GM23338 (cell line): ENCODE results near the gene WDR77. TPM values are rescaled to one million over a fixed set of nuclear protein-coding genes. Genes with fewer than 3 reads are reported as not detected.

Source experiments
- ATAC-seq: fragments of 200-7000 bp; cut with Tn5 transposase; 3 replicates; pipeline ENCODE4 v1.9.1; 2020
- DNase-seq: peaks from one replicate; pipeline ENCODE4 v3.0.0-alpha.2; 2015; ENCODE audit warnings: low spot score
- H2AFZ ChIP-seq: fragments of 200-600 bp; sonication (generic); 2 replicates; pipeline ENCODE4 v1.8.0; 2016; ENCODE audit warnings: antibody characterized with exemption, mild to moderate bottlenecking, moderate library complexity
- H3F3A ChIP-seq: fragments of 200-600 bp; sonication (generic); replicated peaks from 2 replicates; pipeline ENCODE4 v1.8.0; 2017; ENCODE audit warnings: antibody characterized with exemption, mixed run types, low read depth
- H3K27ac ChIP-seq: fragments of 200-600 bp; sonication (generic); 2 replicates; pipeline ENCODE4 v1.6.1; 2016; ENCODE audit warnings: low read depth
- H3K27me3 ChIP-seq: fragments of 200-600 bp; sonication (generic); 2 replicates; pipeline ENCODE4 v1.8.0; 2016; ENCODE audit warnings: mild to moderate bottlenecking, mixed run types, moderate library complexity; ENCODE audit not compliant: insufficient read depth
- H3K36me3 ChIP-seq: fragments of 200-600 bp; sonication (generic); 2 replicates; pipeline ENCODE4 v1.8.0; 2016; ENCODE audit warnings: mild to moderate bottlenecking; ENCODE audit not compliant: insufficient read depth
- H3K4me1 ChIP-seq: fragments of 200-600 bp; sonication (generic); 2 replicates; pipeline ENCODE4 v1.8.0; 2016; ENCODE audit warnings: mild to moderate bottlenecking, moderate library complexity; ENCODE audit not compliant: insufficient read depth
- H3K4me2 ChIP-seq: fragments of 200-600 bp; sonication (generic); 2 replicates; pipeline ENCODE4 v1.7.1; 2017; ENCODE audit warnings: mixed run types
- H3K4me3 ChIP-seq: fragments of 200-600 bp; sonication (generic); 2 replicates; pipeline ENCODE4 v1.6.1; 2016; ENCODE audit warnings: mixed run types
- H3K79me2 ChIP-seq: fragments of 200-600 bp; sonication (generic); replicated peaks from 2 replicates; pipeline ENCODE4 v1.8.0; 2017; ENCODE audit warnings: mild to moderate bottlenecking; ENCODE audit not compliant: insufficient read depth
- H3K9me2 ChIP-seq: fragments of 200-600 bp; sonication (generic); 2 replicates; pipeline ENCODE4 v1.8.0; 2017; ENCODE audit not compliant: insufficient read depth
- H4K20me1 ChIP-seq: fragments of 200-600 bp; sonication (generic); replicated peaks from 2 replicates; pipeline ENCODE4 v1.8.0; 2017; ENCODE audit warnings: mild to moderate bottlenecking; ENCODE audit not compliant: insufficient read depth
- H3K27ac Mint-ChIP-seq: 2 replicates; pipeline ENCODE4 v1.8.0; 2020; ENCODE audit warnings: inconsistent platforms, mild to moderate bottlenecking, moderate library complexity, mixed read lengths
- H3K27me3 Mint-ChIP-seq: 3 replicates; pipeline ENCODE4 v1.8.0; 2022; ENCODE audit warnings: low read depth, mild to moderate bottlenecking, moderate library complexity, mixed read lengths, inconsistent platforms; ENCODE audit not compliant: insufficient read depth, poor library complexity
- H3K36me3 Mint-ChIP-seq: 3 replicates; pipeline ENCODE4 v1.8.0; 2021; ENCODE audit warnings: low read depth, mild to moderate bottlenecking, inconsistent platforms, moderate library complexity, mixed read lengths
- H3K4me1 Mint-ChIP-seq: 3 replicates; pipeline ENCODE4 v1.8.0; 2020; ENCODE audit warnings: mild to moderate bottlenecking, inconsistent platforms, mixed read lengths
- H3K4me3 Mint-ChIP-seq: 3 replicates; pipeline ENCODE4 v1.8.0; 2021; ENCODE audit warnings: moderate library complexity, mild to moderate bottlenecking, inconsistent platforms, mixed read lengths
- H3K9me3 Mint-ChIP-seq: 3 replicates; pipeline ENCODE4 v1.8.0; 2020; ENCODE audit warnings: moderate library complexity, mild to moderate bottlenecking, inconsistent platforms, mixed read lengths
- CREB1 ChIP-seq: fragments of 250-450 bp; sonication (Bioruptor Pico); IDR thresholded peaks from 2 replicates; pipeline ENCODE4 v1.5.0; 2020; ENCODE audit warnings: low read depth, mild to moderate bottlenecking, moderate library complexity
- EZH2 ChIP-seq: fragments of 200-600 bp; sonication (generic); IDR thresholded peaks from one replicate; pipeline ENCODE4 v1.8.0; 2017; ENCODE audit warnings: antibody characterized with exemption, mild to moderate bottlenecking, low read depth; ENCODE audit not compliant: unreplicated experiment
- EZH2phosphoT487 ChIP-seq: fragments of 200-600 bp; sonication (generic); IDR thresholded peaks from one replicate; pipeline ENCODE4 v1.8.1; 2018; ENCODE audit warnings: antibody characterized with exemption; ENCODE audit not compliant: unreplicated experiment
- JUNB ChIP-seq: IDR thresholded peaks from one replicate; pipeline ENCODE4 v1.6.1; 2016; ENCODE audit warnings: antibody characterized with exemption; ENCODE audit not compliant: unreplicated experiment
- NANOG ChIP-seq: IDR thresholded peaks from 2 replicates; pipeline ENCODE4 v1.6.1; 2016; ENCODE audit warnings: antibody characterized with exemption, borderline replicate concordance
- POLR2AphosphoS5 ChIP-seq: IDR thresholded peaks from 2 replicates; pipeline ENCODE4 v1.6.1; 2016; ENCODE audit warnings: antibody characterized with exemption, low read depth
- STAT1 ChIP-seq: IDR thresholded peaks from one replicate; pipeline ENCODE4 v1.6.1; 2016; ENCODE audit warnings: antibody characterized with exemption; ENCODE audit not compliant: unreplicated experiment
- ZNF114 ChIP-seq: fragments of 250-450 bp; sonication (Bioruptor Pico); IDR thresholded peaks from 2 replicates; pipeline ENCODE4 v1.5.0; 2020; ENCODE audit warnings: mild to moderate bottlenecking, moderate library complexity
- ZNF331 ChIP-seq: fragments of 250-450 bp; sonication (Bioruptor Pico); IDR thresholded peaks from 2 replicates; pipeline ENCODE4 v1.5.0; 2020; ENCODE audit warnings: low read depth, mild to moderate bottlenecking, moderate library complexity
- polyA plus RNA-seq: library from polyadenylated mRNA; unstranded; fragments of >200 nt; fragmentation: Nextera tagmentation; extraction: Ambion mirVana; gene quantifications from 2 replicates; pipeline ENCODE4 v1.2.1, GENCODE V29; 2016
- total RNA-seq: library from RNA; depleted of rRNA; stranded (reverse); fragments of >200 nt; shearing (Covaris generic); gene quantifications from 2 replicates; pipeline ENCODE4 v1.2.3, GENCODE V29; 2014
- TF ChIP-seq, protein P1 (sequence below): IDR thresholded peaks from one replicate; pipeline ENCODE4 v1.6.1; 2018; ENCODE audit warnings: antibody characterized with exemption; ENCODE audit not compliant: unreplicated experiment
- TF ChIP-seq, protein P2 (sequence below): fragments of 250-450 bp; sonication (Bioruptor Pico); IDR thresholded peaks from 2 replicates; pipeline ENCODE4 v1.5.0; 2020; ENCODE audit warnings: mild to moderate bottlenecking, moderate library complexity
- TF ChIP-seq, protein P3 (sequence below), 2 experiments: fragments of 200-600 bp in 1 of 2; sonication (generic) in 1 of 2; conservative IDR thresholded peaks; 2 replicates each; pipeline versions ENCODE4 v1.5.1 to v1.6.1; 2016 to 2017; ENCODE audit warnings: antibody characterized with exemption in 2 of 2, low read depth in 2 of 2, mild to moderate bottlenecking in 2 of 2, moderate library complexity in 1 of 2
- TF ChIP-seq, protein P4 (sequence below): IDR thresholded peaks from 2 replicates; pipeline ENCODE4 v1.6.1; 2016; ENCODE audit warnings: antibody characterized with exemption

The WDR77 gene
- total and polyA plus RNA-seq, 2 experiments from 2014 or later = 85.9 to 111 TPM

DNA sequence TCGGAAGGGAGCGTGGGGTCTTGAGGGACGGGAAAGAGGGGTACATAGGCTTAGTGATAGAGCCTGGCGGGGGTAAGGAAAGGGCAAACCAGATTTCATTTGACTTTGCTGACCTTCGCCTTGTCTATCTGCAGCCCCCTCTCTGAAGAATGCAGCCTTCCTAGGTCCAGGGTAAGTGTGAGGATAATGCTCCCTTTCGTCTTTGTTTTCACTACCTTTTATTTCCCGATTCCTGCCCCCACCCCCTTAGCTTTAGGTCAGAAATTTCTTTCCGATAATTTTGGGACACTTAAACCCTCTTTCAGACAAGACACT lies 604 bp upstream of the WDR77 start:
- TF ChIP-seq EZH2phosphoT487 (no peak), CREB1 (CRISPR knock-in tag) (no peak), POLR2AphosphoS5 (no peak), ZNF331 (CRISPR knock-in tag) (no peak), NANOG (no peak), ZNF114 (no peak), JUNB (no peak), EZH2 (no peak), STAT1 (no peak)
- TF ChIP-seq, protein P1, sequence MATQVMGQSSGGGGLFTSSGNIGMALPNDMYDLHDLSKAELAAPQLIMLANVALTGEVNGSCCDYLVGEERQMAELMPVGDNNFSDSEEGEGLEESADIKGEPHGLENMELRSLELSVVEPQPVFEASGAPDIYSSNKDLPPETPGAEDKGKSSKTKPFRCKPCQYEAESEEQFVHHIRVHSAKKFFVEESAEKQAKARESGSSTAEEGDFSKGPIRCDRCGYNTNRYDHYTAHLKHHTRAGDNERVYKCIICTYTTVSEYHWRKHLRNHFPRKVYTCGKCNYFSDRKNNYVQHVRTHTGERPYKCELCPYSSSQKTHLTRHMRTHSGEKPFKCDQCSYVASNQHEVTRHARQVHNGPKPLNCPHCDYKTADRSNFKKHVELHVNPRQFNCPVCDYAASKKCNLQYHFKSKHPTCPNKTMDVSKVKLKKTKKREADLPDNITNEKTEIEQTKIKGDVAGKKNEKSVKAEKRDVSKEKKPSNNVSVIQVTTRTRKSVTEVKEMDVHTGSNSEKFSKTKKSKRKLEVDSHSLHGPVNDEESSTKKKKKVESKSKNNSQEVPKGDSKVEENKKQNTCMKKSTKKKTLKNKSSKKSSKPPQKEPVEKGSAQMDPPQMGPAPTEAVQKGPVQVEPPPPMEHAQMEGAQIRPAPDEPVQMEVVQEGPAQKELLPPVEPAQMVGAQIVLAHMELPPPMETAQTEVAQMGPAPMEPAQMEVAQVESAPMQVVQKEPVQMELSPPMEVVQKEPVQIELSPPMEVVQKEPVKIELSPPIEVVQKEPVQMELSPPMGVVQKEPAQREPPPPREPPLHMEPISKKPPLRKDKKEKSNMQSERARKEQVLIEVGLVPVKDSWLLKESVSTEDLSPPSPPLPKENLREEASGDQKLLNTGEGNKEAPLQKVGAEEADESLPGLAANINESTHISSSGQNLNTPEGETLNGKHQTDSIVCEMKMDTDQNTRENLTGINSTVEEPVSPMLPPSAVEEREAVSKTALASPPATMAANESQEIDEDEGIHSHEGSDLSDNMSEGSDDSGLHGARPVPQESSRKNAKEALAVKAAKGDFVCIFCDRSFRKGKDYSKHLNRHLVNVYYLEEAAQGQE = no peak
- TF ChIP-seq, protein P2, sequence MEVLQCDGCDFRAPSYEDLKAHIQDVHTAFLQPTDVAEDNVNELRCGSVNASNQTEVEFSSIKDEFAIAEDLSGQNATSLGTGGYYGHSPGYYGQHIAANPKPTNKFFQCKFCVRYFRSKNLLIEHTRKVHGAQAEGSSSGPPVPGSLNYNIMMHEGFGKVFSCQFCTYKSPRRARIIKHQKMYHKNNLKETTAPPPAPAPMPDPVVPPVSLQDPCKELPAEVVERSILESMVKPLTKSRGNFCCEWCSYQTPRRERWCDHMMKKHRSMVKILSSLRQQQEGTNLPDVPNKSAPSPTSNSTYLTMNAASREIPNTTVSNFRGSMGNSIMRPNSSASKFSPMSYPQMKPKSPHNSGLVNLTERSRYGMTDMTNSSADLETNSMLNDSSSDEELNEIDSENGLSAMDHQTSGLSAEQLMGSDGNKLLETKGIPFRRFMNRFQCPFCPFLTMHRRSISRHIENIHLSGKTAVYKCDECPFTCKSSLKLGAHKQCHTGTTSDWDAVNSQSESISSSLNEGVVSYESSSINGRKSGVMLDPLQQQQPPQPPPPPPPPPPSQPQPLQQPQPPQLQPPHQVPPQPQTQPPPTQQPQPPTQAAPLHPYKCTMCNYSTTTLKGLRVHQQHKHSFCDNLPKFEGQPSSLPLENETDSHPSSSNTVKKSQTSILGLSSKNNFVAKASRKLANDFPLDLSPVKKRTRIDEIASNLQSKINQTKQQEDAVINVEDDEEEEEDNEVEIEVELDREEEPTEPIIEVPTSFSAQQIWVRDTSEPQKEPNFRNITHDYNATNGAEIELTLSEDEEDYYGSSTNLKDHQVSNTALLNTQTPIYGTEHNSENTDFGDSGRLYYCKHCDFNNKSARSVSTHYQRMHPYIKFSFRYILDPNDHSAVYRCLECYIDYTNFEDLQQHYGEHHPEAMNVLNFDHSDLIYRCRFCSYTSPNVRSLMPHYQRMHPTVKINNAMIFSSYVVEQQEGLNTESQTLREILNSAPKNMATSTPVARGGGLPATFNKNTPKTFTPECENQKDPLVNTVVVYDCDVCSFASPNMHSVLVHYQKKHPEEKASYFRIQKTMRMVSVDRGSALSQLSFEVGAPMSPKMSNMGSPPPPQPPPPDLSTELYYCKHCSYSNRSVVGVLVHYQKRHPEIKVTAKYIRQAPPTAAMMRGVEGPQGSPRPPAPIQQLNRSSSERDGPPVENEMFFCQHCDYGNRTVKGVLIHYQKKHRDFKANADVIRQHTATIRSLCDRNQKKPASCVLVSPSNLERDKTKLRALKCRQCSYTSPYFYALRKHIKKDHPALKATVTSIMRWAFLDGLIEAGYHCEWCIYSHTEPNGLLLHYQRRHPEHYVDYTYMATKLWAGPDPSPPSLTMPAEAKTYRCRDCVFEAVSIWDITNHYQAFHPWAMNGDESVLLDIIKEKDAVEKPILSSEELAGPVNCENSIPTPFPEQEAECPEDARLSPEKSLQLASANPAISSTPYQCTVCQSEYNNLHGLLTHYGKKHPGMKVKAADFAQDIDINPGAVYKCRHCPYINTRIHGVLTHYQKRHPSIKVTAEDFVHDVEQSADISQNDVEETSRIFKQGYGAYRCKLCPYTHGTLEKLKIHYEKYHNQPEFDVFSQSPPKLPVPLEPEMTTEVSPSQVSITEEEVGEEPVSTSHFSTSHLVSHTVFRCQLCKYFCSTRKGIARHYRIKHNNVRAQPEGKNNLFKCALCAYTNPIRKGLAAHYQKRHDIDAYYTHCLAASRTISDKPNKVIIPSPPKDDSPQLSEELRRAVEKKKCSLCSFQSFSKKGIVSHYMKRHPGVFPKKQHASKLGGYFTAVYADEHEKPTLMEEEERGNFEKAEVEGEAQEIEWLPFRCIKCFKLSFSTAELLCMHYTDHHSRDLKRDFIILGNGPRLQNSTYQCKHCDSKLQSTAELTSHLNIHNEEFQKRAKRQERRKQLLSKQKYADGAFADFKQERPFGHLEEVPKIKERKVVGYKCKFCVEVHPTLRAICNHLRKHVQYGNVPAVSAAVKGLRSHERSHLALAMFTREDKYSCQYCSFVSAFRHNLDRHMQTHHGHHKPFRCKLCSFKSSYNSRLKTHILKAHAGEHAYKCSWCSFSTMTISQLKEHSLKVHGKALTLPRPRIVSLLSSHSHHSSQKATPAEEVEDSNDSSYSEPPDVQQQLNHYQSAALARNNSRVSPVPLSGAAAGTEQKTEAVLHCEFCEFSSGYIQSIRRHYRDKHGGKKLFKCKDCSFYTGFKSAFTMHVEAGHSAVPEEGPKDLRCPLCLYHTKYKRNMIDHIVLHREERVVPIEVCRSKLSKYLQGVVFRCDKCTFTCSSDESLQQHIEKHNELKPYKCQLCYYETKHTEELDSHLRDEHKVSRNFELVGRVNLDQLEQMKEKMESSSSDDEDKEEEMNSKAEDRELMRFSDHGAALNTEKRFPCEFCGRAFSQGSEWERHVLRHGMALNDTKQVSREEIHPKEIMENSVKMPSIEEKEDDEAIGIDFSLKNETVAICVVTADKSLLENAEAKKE = no peak
- TF ChIP-seq, protein P3, sequence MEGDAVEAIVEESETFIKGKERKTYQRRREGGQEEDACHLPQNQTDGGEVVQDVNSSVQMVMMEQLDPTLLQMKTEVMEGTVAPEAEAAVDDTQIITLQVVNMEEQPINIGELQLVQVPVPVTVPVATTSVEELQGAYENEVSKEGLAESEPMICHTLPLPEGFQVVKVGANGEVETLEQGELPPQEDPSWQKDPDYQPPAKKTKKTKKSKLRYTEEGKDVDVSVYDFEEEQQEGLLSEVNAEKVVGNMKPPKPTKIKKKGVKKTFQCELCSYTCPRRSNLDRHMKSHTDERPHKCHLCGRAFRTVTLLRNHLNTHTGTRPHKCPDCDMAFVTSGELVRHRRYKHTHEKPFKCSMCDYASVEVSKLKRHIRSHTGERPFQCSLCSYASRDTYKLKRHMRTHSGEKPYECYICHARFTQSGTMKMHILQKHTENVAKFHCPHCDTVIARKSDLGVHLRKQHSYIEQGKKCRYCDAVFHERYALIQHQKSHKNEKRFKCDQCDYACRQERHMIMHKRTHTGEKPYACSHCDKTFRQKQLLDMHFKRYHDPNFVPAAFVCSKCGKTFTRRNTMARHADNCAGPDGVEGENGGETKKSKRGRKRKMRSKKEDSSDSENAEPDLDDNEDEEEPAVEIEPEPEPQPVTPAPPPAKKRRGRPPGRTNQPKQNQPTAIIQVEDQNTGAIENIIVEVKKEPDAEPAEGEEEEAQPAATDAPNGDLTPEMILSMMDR (conservative IDR thresholded peaks at IDR 0.05; ENCODE audit: low read depth in 2 of 2) = no peak
- TF ChIP-seq, protein P4, sequence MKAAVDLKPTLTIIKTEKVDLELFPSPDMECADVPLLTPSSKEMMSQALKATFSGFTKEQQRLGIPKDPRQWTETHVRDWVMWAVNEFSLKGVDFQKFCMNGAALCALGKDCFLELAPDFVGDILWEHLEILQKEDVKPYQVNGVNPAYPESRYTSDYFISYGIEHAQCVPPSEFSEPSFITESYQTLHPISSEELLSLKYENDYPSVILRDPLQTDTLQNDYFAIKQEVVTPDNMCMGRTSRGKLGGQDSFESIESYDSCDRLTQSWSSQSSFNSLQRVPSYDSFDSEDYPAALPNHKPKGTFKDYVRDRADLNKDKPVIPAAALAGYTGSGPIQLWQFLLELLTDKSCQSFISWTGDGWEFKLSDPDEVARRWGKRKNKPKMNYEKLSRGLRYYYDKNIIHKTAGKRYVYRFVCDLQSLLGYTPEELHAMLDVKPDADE = no peak
- Histone ChIP-seq H3K27ac (peak overlapping the region; percentile 29), H3K4me1 (peaks cover 7% of the 10 kb centered on the region; the same call in 1 of the 2 replicates), H3K4me2 (peak overlapping the region; percentile 100), H2AFZ (no peak overlapping the region; the same call in 1 of the 2 replicates), H3F3A (no peaks in the 10 kb centered on the region), H3K36me3 (peaks cover 15% of the 10 kb centered on the region), H3K79me2 (peaks cover 79% of the 10 kb centered on the region), H3K9me2 (no peaks in the 10 kb centered on the region), H3K27me3 (no peaks in the 10 kb centered on the region), H4K20me1 (peaks cover 16% of the 10 kb centered on the region), H3K4me3 (peak overlapping the region; percentile 71)
- Mint-ChIP-seq H3K27ac (peak overlapping the region; percentile 98), H3K4me3 (peak overlapping the region; percentile 100), H3K4me1 (peaks cover 18% of the 10 kb centered on the region), H3K27me3 (peaks cover 9% of the 10 kb centered on the region), H3K36me3 (peaks cover 44% of the 10 kb centered on the region), H3K9me3 (no peaks in the 10 kb centered on the region)
- DNase-seq (no peak), ATAC-seq (peak; percentile 65; the same call in 2 of the 3 replicates)
